ENCODE data around the gene LRP6.

Gene LRP6

DNA sequence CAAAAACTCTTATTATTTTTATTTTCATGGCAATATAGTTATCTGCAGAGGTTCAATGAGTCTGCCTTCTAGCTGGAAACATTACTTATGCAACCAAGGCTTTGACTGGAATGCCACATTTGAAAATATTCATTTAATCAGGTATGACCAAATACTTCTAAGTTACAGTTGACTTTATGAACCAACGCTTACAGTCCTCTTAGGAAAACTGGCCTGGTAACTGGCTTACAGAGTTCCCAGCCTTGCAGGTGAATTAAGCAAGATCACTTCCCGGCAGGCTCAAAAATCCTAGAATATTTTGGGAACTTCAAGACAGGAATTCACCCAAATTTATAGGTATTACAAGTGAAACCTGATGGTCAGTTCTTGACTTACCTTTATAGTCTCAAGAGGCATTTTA is 12.3 kb downstream of the LRP6 start:
- Histone ChIP-seq H2AFZ (ENCODE audit: low read length) (no peak overlapping the region), H3K4me3 (ENCODE audit: low read length in 2 of 2) (no peak overlapping the region), H3K4ac (ENCODE audit: low read length) (no peak overlapping the region), H3K4me2 (ENCODE audit: insufficient read depth, low read length, poor library complexity, severe bottlenecking) (no peak overlapping the region), H3K79me1 (ENCODE audit: low read depth, low read length) (peaks cover 2% of the 10 kb centered on the region), H2BK120ac (ENCODE audit: low read depth, low read length) (no peak overlapping the region), H2BK5ac (ENCODE audit: low read length) (no peak overlapping the region), H4K8ac (ENCODE audit: low read depth, low read length) (no peak overlapping the region), H2AK5ac (ENCODE audit: low read depth, low read length) (no peak overlapping the region), H3K36me3 (replicated peaks in 1 of 2; ENCODE audit: control insufficient read depth in 2 of 2, insufficient read depth in 2 of 2, low read length in 2 of 2) (peaks cover 0 to 9% of the 10 kb centered on the region in 2 donors), H3K27me3 (ENCODE audit: control insufficient read depth in 3 of 3, insufficient read depth in 3 of 3, low read depth in 1 of 3, low read length in 3 of 3) (no peaks in the 10 kb centered on the region), H3K23ac (ENCODE audit: low read depth, low read length, poor library complexity) (no peak overlapping the region), H2BK12ac (ENCODE audit: low read length) (no peak overlapping the region), H3K14ac (ENCODE audit: low read length) (no peak overlapping the region), H3K18ac (ENCODE audit: low read length) (no peak overlapping the region), H3K9me3 (replicated peaks in 1 of 2; ENCODE audit: control insufficient read depth in 2 of 2, insufficient read depth in 1 of 2, low read depth in 1 of 2, low read length in 2 of 2) (peaks cover 0 to 6% of the 10 kb centered on the region in 2 donors), H3K9ac (ENCODE audit: low read depth, low read length, poor library complexity) (no peak overlapping the region), H4K91ac (ENCODE audit: low read depth, low read length, poor library complexity) (no peak overlapping the region), H3K4me1 (ENCODE audit: control insufficient read depth in 2 of 2, insufficient read depth in 1 of 2, low read depth in 1 of 2, low read length in 2 of 2) (no peaks in the 10 kb centered on the region), H3K27ac (replicated peaks; ENCODE audit: low read length) (no peak overlapping the region), H2BK15ac (ENCODE audit: low read length) (no peak overlapping the region)
- WGBS, 2 donors (ENCODE audit: extremely low coverage in 2 of 2, insufficient read length in 2 of 2, insufficient replicate concordance in 1 of 2), result no CpG with 5 or more reads among the region's 2 CpGs
- no peak for DNase-seq (ENCODE audit: low spot score)

DNA sequence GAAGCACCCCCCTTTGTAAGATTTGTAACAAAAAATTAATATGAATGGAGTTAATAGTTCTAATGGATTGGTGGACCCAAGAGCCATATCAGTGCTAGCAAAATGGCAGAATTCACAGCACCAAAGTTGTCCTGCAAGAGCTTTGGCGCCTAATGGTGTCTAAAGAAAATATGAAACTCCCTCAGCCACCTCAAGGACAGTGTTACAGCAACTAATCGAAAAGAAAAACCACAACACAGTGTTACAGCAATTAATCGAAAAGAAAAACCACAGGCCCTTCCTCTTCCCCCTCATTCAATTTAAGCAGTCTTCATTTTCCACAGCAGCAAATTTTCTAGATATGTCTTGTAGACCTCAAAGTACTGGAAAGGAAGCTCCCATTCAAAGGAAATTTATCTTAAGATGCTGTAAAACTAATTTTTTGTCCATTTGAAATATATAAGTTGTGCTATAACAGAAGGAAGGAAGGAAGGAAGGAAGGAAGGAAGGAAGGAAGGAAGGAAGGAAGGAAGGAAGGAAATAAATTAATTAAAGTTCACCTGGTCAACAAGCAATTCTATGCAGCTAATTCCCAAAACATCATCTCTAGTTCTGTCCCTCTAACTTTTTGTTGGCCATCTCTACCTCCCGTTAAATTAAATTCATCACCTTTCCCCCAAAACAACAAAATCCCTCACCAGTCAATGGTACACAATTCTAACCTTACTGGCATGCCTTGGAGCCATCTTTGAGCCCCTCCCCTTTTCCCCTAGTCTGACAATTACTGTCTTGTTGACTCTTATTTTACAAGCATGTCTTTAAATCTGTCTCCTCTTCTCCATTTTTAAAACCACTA is 17.4 kb downstream of the LRP6 start:
- Histone ChIP-seq H3K23ac (ENCODE audit: low read depth, low read length, poor library complexity) (no peak overlapping the region), H3K27me3 (ENCODE audit: control insufficient read depth in 3 of 3, insufficient read depth in 3 of 3, low read depth in 1 of 3, low read length in 3 of 3) (no peaks in the 10 kb centered on the region), H4K8ac (ENCODE audit: low read depth, low read length) (no peak overlapping the region), H3K4ac (ENCODE audit: low read length) (no peak overlapping the region), H3K14ac (ENCODE audit: low read length) (no peak overlapping the region), H2BK15ac (ENCODE audit: low read length) (no peak overlapping the region), H3K9me3 (replicated peaks in 1 of 2; ENCODE audit: control insufficient read depth in 2 of 2, insufficient read depth in 1 of 2, low read depth in 1 of 2, low read length in 2 of 2) (peaks cover 0 to 6% of the 10 kb centered on the region in 2 donors), H3K4me3 (ENCODE audit: low read length in 2 of 2) (no peak overlapping the region), H3K27ac (replicated peaks; ENCODE audit: low read length) (no peak overlapping the region), H3K36me3 (replicated peaks in 1 of 2; ENCODE audit: control insufficient read depth in 2 of 2, insufficient read depth in 2 of 2, low read length in 2 of 2) (peaks cover 0 to 6% of the 10 kb centered on the region in 2 donors), H2BK5ac (ENCODE audit: low read length) (no peak overlapping the region), H3K4me1 (ENCODE audit: control insufficient read depth in 2 of 2, insufficient read depth in 1 of 2, low read depth in 1 of 2, low read length in 2 of 2) (no peaks in the 10 kb centered on the region), H2BK12ac (ENCODE audit: low read length) (no peak overlapping the region), H2AK5ac (ENCODE audit: low read depth, low read length) (no peak overlapping the region), H3K18ac (ENCODE audit: low read length) (no peak overlapping the region), H3K79me1 (ENCODE audit: low read depth, low read length) (no peaks in the 10 kb centered on the region), H2BK120ac (ENCODE audit: low read depth, low read length) (no peak overlapping the region), H4K91ac (ENCODE audit: low read depth, low read length, poor library complexity) (no peak overlapping the region), H3K9ac (ENCODE audit: low read depth, low read length, poor library complexity) (no peak overlapping the region), H2AFZ (ENCODE audit: low read length) (no peak overlapping the region), H3K4me2 (ENCODE audit: insufficient read depth, low read length, poor library complexity, severe bottlenecking) (no peak overlapping the region)
- 100% methylated on average over 1 of the region's 4 CpGs for WGBS, 2 donors (ENCODE audit: extremely low coverage in 2 of 2, insufficient read length in 2 of 2, insufficient replicate concordance in 1 of 2)
- no peak for DNase-seq (ENCODE audit: low spot score)

DNA sequence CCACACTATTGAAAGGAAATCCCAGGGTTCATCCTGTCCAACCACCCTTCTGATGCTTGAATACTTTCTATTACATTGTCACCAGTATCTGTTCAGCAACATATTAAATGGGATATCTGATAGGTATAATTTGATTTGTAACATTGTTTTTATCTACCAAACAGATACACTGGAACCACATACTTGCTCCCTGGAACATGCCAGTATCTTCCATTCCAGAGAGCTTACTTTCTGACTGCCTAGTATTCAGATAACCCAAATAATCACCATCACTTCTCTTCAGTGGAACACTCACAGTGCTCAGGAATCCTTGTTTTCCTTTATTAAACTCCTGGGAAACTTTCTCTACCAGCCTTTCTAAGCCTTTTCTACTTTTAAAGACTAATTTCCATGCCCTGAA is 19.3 kb downstream of the LRP6 start:
- no peak overlapping the region for H3K9ac ChIP-seq (ENCODE audit: low read depth, low read length, poor library complexity)
- no peak overlapping the region for H2BK120ac ChIP-seq (ENCODE audit: low read depth, low read length)
- no peak for DNase-seq (ENCODE audit: low spot score)
- no peak overlapping the region for H3K27ac ChIP-seq (replicated peaks; ENCODE audit: low read length)
- H3K23ac ChIP-seq (ENCODE audit: low read depth, low read length, poor library complexity), result no peak overlapping the region
- H2BK5ac ChIP-seq (ENCODE audit: low read length), result no peak overlapping the region
- H4K91ac ChIP-seq (ENCODE audit: low read depth, low read length, poor library complexity), result no peak overlapping the region
- no peak overlapping the region for H3K14ac ChIP-seq (ENCODE audit: low read length)
- peaks cover 0 to 13% of the 10 kb centered on the region in 2 donors for H3K9me3 ChIP-seq (replicated peaks in 1 of 2; ENCODE audit: control insufficient read depth in 2 of 2, insufficient read depth in 1 of 2, low read depth in 1 of 2, low read length in 2 of 2)
- H3K4me3 ChIP-seq (ENCODE audit: low read length in 2 of 2), result no peak overlapping the region
- H2AK5ac ChIP-seq (ENCODE audit: low read depth, low read length), result no peak overlapping the region
- no peak overlapping the region for H2AFZ ChIP-seq (ENCODE audit: low read length)
- no peak overlapping the region for H3K4me2 ChIP-seq (ENCODE audit: insufficient read depth, low read length, poor library complexity, severe bottlenecking)
- H3K36me3 ChIP-seq (replicated peaks in 1 of 2; ENCODE audit: control insufficient read depth in 2 of 2, insufficient read depth in 2 of 2, low read length in 2 of 2), result peaks cover 2 to 23% of the 10 kb centered on the region in 2 donors
- peaks cover 2% of the 10 kb centered on the region for H3K79me1 ChIP-seq (ENCODE audit: low read depth, low read length)
- no peaks in the 10 kb centered on the region for H3K4me1 ChIP-seq (ENCODE audit: control insufficient read depth in 2 of 2, insufficient read depth in 1 of 2, low read depth in 1 of 2, low read length in 2 of 2)
- no peak overlapping the region for H3K18ac ChIP-seq (ENCODE audit: low read length)
- H2BK15ac ChIP-seq (ENCODE audit: low read length), result no peak overlapping the region
- no peaks in the 10 kb centered on the region for H3K27me3 ChIP-seq (ENCODE audit: control insufficient read depth in 3 of 3, insufficient read depth in 3 of 3, low read depth in 1 of 3, low read length in 3 of 3)
- no peak overlapping the region for H2BK12ac ChIP-seq (ENCODE audit: low read length)
- H3K4ac ChIP-seq (ENCODE audit: low read length), result no peak overlapping the region
- H4K8ac ChIP-seq (ENCODE audit: low read depth, low read length), result no peak overlapping the region

DNA sequence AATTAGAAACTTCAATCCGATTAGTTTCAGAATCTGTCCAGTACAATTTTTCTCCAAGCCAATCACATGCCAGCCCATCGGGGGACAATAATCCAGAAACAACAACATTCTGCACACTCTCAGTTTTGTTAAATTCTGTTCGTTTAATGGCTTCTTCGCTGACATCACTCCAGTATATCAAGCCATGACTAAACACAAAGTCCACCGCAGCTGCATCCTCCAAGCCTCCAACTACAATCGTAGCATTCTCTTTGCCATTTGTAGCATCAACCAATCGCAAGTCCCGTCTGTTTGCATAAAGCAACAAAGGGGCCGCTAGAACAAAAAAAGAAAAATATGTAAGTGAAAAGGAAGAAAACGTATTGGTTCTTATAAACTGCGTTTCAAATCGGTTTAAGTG is 22.5 kb downstream of the LRP6 start:
- Histone ChIP-seq H3K18ac (ENCODE audit: low read length) (no peak overlapping the region), H3K4me1 (ENCODE audit: control insufficient read depth in 2 of 2, insufficient read depth in 1 of 2, low read depth in 1 of 2, low read length in 2 of 2) (peaks cover 2 to 6% of the 10 kb centered on the region in 2 donors), H3K27ac (replicated peaks; ENCODE audit: low read length) (no peak overlapping the region), H2BK5ac (ENCODE audit: low read length) (no peak overlapping the region), H3K27me3 (ENCODE audit: control insufficient read depth in 3 of 3, insufficient read depth in 3 of 3, low read depth in 1 of 3, low read length in 3 of 3) (no peaks in the 10 kb centered on the region), H3K14ac (ENCODE audit: low read length) (no peak overlapping the region), H2BK15ac (ENCODE audit: low read length) (no peak overlapping the region), H3K4ac (ENCODE audit: low read length) (no peak overlapping the region), H3K4me2 (ENCODE audit: insufficient read depth, low read length, poor library complexity, severe bottlenecking) (no peak overlapping the region), H3K4me3 (ENCODE audit: low read length in 2 of 2) (no peak overlapping the region), H3K9me3 (replicated peaks in 1 of 2; ENCODE audit: control insufficient read depth in 2 of 2, insufficient read depth in 1 of 2, low read depth in 1 of 2, low read length in 2 of 2) (peaks cover 0 to 7% of the 10 kb centered on the region in 2 donors), H3K36me3 (replicated peaks in 1 of 2; ENCODE audit: control insufficient read depth in 2 of 2, insufficient read depth in 2 of 2, low read length in 2 of 2) (peaks cover 2 to 19% of the 10 kb centered on the region in 2 donors), H2AK5ac (ENCODE audit: low read depth, low read length) (no peak overlapping the region), H2BK120ac (ENCODE audit: low read depth, low read length) (no peak overlapping the region), H4K8ac (ENCODE audit: low read depth, low read length) (no peak overlapping the region), H2BK12ac (ENCODE audit: low read length) (no peak overlapping the region), H3K79me1 (ENCODE audit: low read depth, low read length) (peaks cover 2% of the 10 kb centered on the region), H3K23ac (ENCODE audit: low read depth, low read length, poor library complexity) (no peak overlapping the region), H4K91ac (ENCODE audit: low read depth, low read length, poor library complexity) (no peak overlapping the region), H2AFZ (ENCODE audit: low read length) (no peak overlapping the region), H3K9ac (ENCODE audit: low read depth, low read length, poor library complexity) (no peak overlapping the region)
- DNase-seq (ENCODE audit: low spot score), result no peak
- WGBS, 2 donors (ENCODE audit: extremely low coverage in 2 of 2, insufficient read length in 2 of 2, insufficient replicate concordance in 1 of 2), result no CpG with 5 or more reads among the region's 12 CpGs

Measured in neuronal stem cell (in vitro differentiated cells).